HEK293 (cell line): ENCODE results near the gene HSD17B10.
A peak's percentile ranks its signal among the peaks of the same experiment; 100 is the strongest.

Source experiments
- GLI4 ChIP-seq: fragments of 450-650 bp; formaldehyde crosslinking; IDR thresholded peaks from 2 replicates; pipeline ENCODE4 v1.5.1; 2016; ENCODE audit warnings: missing biosample characterization, missing genetic modification characterization
- GLIS1 ChIP-seq: fragments of 450-650 bp; formaldehyde crosslinking; IDR thresholded peaks from 2 replicates; pipeline ENCODE4 v1.5.1; 2016; ENCODE audit warnings: missing biosample characterization, missing genetic modification characterization
- GLIS2 ChIP-seq: fragments of 450-650 bp; formaldehyde crosslinking; IDR thresholded peaks from 2 replicates; pipeline ENCODE4 v1.5.1; 2016; ENCODE audit warnings: missing biosample characterization, missing genetic modification characterization
- HOXA7 ChIP-seq: sonication (generic); formaldehyde crosslinking; IDR thresholded peaks from 2 replicates; pipeline ENCODE4 v1.8.1; 2022; ENCODE audit warnings: missing genetic modification reagents, borderline replicate concordance
- IKZF3 ChIP-seq: fragments of 450-650 bp; IDR thresholded peaks from 2 replicates; pipeline ENCODE4 v1.5.0; 2018; ENCODE audit warnings: missing biosample characterization, mild to moderate bottlenecking, missing genetic modification characterization, moderate library complexity
- KLF16 ChIP-seq: fragments of 450-650 bp; formaldehyde crosslinking; IDR thresholded peaks from 2 replicates; pipeline ENCODE4 v1.5.1; 2017; ENCODE audit warnings: missing biosample characterization, missing genetic modification characterization
- MEIS1 ChIP-seq: sonication (generic); formaldehyde crosslinking; IDR thresholded peaks from 2 replicates; pipeline ENCODE4 v1.8.1; 2022; ENCODE audit warnings: missing genetic modification reagents, mild to moderate bottlenecking, borderline replicate concordance
- MYNN ChIP-seq: fragments of 450-650 bp; formaldehyde crosslinking; IDR thresholded peaks from 2 replicates; pipeline ENCODE4 v1.5.1; 2016; ENCODE audit warnings: missing biosample characterization, missing genetic modification characterization, borderline replicate concordance
- OSR2 ChIP-seq: fragments of 450-650 bp; formaldehyde crosslinking; IDR thresholded peaks from 2 replicates; pipeline ENCODE4 v1.5.1; 2016; ENCODE audit warnings: missing biosample characterization, missing genetic modification characterization
- OVOL3 ChIP-seq: fragments of 450-650 bp; formaldehyde crosslinking; IDR thresholded peaks from 2 replicates; pipeline ENCODE4 v1.5.1; 2016; ENCODE audit warnings: missing biosample characterization, missing genetic modification characterization
- PRDM1 ChIP-seq: fragments of 450-650 bp; formaldehyde crosslinking; IDR thresholded peaks from 2 replicates; pipeline ENCODE4; 2016; ENCODE audit warnings: missing biosample characterization, missing genetic modification characterization
- SP2 ChIP-seq: fragments of 450-650 bp; formaldehyde crosslinking; IDR thresholded peaks from 2 replicates; pipeline ENCODE4 v1.5.1; 2016; ENCODE audit warnings: missing biosample characterization, missing genetic modification characterization
- WT1 ChIP-seq: fragments of 450-650 bp; formaldehyde crosslinking; IDR thresholded peaks from 2 replicates; pipeline ENCODE4 v1.5.1; 2016; ENCODE audit warnings: missing biosample characterization, missing genetic modification characterization
- YY2 ChIP-seq: fragments of 450-650 bp; formaldehyde crosslinking; IDR thresholded peaks from 2 replicates; pipeline ENCODE4 v1.5.1; 2016; ENCODE audit warnings: missing biosample characterization, missing genetic modification characterization
- ZBTB1 ChIP-seq: fragments of 450-650 bp; formaldehyde crosslinking; IDR thresholded peaks from 2 replicates; pipeline ENCODE4 v1.5.1; 2016; ENCODE audit warnings: missing biosample characterization, missing genetic modification characterization
- ZEB2 ChIP-seq: fragments of 450-650 bp; formaldehyde crosslinking; IDR thresholded peaks from 2 replicates; pipeline ENCODE4 v1.5.1; 2016; ENCODE audit warnings: missing biosample characterization, missing genetic modification characterization
- ZNF211 ChIP-seq: fragments of 450-650 bp; formaldehyde crosslinking; IDR thresholded peaks from 2 replicates; pipeline ENCODE4 v1.5.1; 2016; ENCODE audit warnings: low read depth, missing biosample characterization, missing genetic modification characterization
- ZNF24 ChIP-seq: fragments of 450-650 bp; formaldehyde crosslinking; IDR thresholded peaks from 2 replicates; pipeline ENCODE4 v1.5.1; 2016; ENCODE audit warnings: missing biosample characterization, missing genetic modification characterization
- ZNF341 ChIP-seq: fragments of 450-650 bp; formaldehyde crosslinking; IDR thresholded peaks from 2 replicates; pipeline ENCODE4; 2016; ENCODE audit warnings: low read depth, missing biosample characterization, missing genetic modification characterization
- ZNF416 ChIP-seq: fragments of 450-650 bp; formaldehyde crosslinking; IDR thresholded peaks from 2 replicates; pipeline ENCODE4 v1.5.1; 2016; ENCODE audit warnings: missing biosample characterization, missing genetic modification characterization
- ZNF514 ChIP-seq: fragments of 450-650 bp; formaldehyde crosslinking; IDR thresholded peaks from 2 replicates; pipeline ENCODE4 v1.5.1; 2016; ENCODE audit warnings: missing biosample characterization, missing genetic modification characterization
- ZNF561 ChIP-seq: fragments of 450-650 bp; IDR thresholded peaks from 2 replicates; pipeline ENCODE4 v1.5.1; 2018; ENCODE audit warnings: missing biosample characterization, missing genetic modification characterization, borderline replicate concordance
- ZNF571 ChIP-seq: fragments of 450-650 bp; formaldehyde crosslinking; IDR thresholded peaks from 2 replicates; pipeline ENCODE4 v1.5.0; 2017; ENCODE audit warnings: missing biosample characterization, missing genetic modification characterization
- ZNF621 ChIP-seq: fragments of 450-650 bp; formaldehyde crosslinking; IDR thresholded peaks from 2 replicates; pipeline ENCODE4 v1.5.1; 2017; ENCODE audit warnings: missing biosample characterization, missing genetic modification characterization
- ZNF623 ChIP-seq: fragments of 450-650 bp; formaldehyde crosslinking; IDR thresholded peaks from 2 replicates; pipeline ENCODE4 v1.5.1; 2016; ENCODE audit warnings: missing biosample characterization, missing genetic modification characterization
- ZNF654 ChIP-seq: fragments of 450-650 bp; formaldehyde crosslinking; IDR thresholded peaks from 2 replicates; pipeline ENCODE4 v1.5.1; 2016; ENCODE audit warnings: low read depth, missing biosample characterization, missing genetic modification characterization
- ZNF670 ChIP-seq: fragments of 450-650 bp; formaldehyde crosslinking; IDR thresholded peaks from 2 replicates; pipeline ENCODE4 v1.5.1; 2016; ENCODE audit warnings: missing biosample characterization, missing genetic modification characterization, low read depth
- ZNF677 ChIP-seq: fragments of 450-650 bp; IDR thresholded peaks from 2 replicates; pipeline ENCODE4 v1.5.0; 2018; ENCODE audit warnings: missing biosample characterization, mild to moderate bottlenecking, missing genetic modification characterization, moderate library complexity
- ZNF707 ChIP-seq: fragments of 450-650 bp; formaldehyde crosslinking; IDR thresholded peaks from 2 replicates; pipeline ENCODE4 v1.5.1; 2016; ENCODE audit warnings: missing biosample characterization, missing genetic modification characterization
- ZNF785 ChIP-seq: fragments of 450-650 bp; formaldehyde crosslinking; IDR thresholded peaks from 2 replicates; pipeline ENCODE4 v1.5.1; 2016; ENCODE audit warnings: missing biosample characterization, missing genetic modification characterization
- ZNF843 ChIP-seq: fragments of 450-650 bp; formaldehyde crosslinking; IDR thresholded peaks from 2 replicates; pipeline ENCODE4 v1.5.1; 2016; ENCODE audit warnings: missing biosample characterization, missing genetic modification characterization
- TF ChIP-seq, protein P1 (sequence below): fragments of 450-650 bp; formaldehyde crosslinking; optimal IDR thresholded peaks from 2 replicates; pipeline ENCODE3; 2016; ENCODE audit warnings: missing biosample characterization, mild to moderate bottlenecking, missing genetic modification characterization
- TF ChIP-seq, protein P2 (sequence below): fragments of 450-650 bp; formaldehyde crosslinking; IDR thresholded peaks from 2 replicates; pipeline ENCODE4 v1.5.1; 2017; ENCODE audit warnings: missing biosample characterization, missing genetic modification characterization
- TF ChIP-seq, protein P3 (sequence below): fragments of 450-650 bp; formaldehyde crosslinking; IDR thresholded peaks from 2 replicates; pipeline ENCODE4 v1.5.1; 2017; ENCODE audit warnings: missing biosample characterization, mild to moderate bottlenecking, missing genetic modification characterization, moderate library complexity
- TF ChIP-seq, protein P4 (sequence below): fragments of 450-650 bp; formaldehyde crosslinking; IDR thresholded peaks from 2 replicates; pipeline ENCODE4 v1.5.1; 2016; ENCODE audit warnings: missing biosample characterization, missing genetic modification characterization, low read depth

Gene HSD17B10

DNA sequence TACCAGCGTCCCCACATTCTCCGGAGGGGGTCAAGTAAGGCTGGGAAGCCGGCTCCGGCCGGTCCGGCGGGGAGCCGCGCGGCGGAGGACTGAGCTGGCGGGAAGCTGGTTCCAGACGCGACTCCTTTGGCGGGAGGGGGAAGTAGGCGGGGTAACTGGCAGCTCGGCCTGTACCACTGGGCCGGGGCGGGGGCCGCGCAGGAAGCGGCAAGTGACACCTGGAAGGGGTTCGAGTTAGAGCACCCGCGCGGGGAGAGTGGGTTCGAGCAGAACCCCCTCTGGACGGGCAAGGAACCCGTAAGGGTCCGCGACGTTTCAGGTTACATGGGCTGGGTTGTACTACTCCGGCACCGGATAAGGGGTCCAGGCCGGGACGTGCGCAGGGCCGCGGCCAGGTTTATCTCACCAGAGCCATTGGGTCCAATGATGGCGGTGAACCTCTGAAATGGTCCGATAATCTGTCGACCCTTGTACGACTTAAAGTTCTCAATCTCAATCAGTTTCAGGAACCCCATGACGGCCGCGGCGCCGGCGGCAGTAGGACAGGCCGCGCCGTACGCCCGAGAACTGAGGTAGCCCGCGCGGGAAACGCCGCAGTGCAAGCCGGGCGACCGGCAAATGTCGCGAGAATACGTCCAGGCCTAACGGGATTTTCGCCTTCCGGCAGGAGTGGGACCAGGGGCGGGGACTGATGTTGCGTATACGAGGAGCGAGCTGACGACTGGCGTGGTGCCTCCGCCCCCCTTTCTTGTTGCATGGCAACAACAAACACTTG, 11.9 kb downstream of the HSD17B10 start, which contains the start of gene SMC1A (continued):
- TF ChIP-seq MYNN (tag by site-specific recombination) = no peak
- no peak; the same call in 1 of the 2 replicates for TF ChIP-seq OVOL3 (tag by site-specific recombination)
- no peak for TF ChIP-seq ZNF670 (tag by site-specific recombination)
- TF ChIP-seq ZNF623 (tag by site-specific recombination) = peak; percentile 37
- TF ChIP-seq, protein P1, sequence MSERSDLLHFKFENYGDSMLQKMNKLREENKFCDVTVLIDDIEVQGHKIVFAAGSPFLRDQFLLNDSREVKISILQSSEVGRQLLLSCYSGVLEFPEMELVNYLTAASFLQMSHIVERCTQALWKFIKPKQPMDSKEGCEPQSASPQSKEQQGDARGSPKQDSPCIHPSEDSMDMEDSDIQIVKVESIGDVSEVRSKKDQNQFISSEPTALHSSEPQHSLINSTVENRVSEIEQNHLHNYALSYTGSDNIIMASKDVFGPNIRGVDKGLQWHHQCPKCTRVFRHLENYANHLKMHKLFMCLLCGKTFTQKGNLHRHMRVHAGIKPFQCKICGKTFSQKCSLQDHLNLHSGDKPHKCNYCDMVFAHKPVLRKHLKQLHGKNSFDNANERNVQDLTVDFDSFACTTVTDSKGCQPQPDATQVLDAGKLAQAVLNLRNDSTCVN (tag by site-specific recombination) = peak; percentile 82
- TF ChIP-seq GLIS2 = peak; percentile 91
- TF ChIP-seq ZNF571 = no peak
- TF ChIP-seq, protein P2, sequence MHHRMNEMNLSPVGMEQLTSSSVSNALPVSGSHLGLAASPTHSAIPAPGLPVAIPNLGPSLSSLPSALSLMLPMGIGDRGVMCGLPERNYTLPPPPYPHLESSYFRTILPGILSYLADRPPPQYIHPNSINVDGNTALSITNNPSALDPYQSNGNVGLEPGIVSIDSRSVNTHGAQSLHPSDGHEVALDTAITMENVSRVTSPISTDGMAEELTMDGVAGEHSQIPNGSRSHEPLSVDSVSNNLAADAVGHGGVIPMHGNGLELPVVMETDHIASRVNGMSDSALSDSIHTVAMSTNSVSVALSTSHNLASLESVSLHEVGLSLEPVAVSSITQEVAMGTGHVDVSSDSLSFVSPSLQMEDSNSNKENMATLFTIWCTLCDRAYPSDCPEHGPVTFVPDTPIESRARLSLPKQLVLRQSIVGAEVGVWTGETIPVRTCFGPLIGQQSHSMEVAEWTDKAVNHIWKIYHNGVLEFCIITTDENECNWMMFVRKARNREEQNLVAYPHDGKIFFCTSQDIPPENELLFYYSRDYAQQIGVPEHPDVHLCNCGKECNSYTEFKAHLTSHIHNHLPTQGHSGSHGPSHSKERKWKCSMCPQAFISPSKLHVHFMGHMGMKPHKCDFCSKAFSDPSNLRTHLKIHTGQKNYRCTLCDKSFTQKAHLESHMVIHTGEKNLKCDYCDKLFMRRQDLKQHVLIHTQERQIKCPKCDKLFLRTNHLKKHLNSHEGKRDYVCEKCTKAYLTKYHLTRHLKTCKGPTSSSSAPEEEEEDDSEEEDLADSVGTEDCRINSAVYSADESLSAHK = peak; percentile 65; the same call in 1 of the 2 replicates
- TF ChIP-seq GLI4 (tag by site-specific recombination) = peak; percentile 59; the same call in 1 of the 2 replicates
- TF ChIP-seq ZNF843 = peak; percentile 85
- TF ChIP-seq ZEB2 (tag by site-specific recombination) = peak; percentile 97
- TF ChIP-seq ZNF211 (tag by site-specific recombination) = no peak
- TF ChIP-seq ZBTB1 = no peak
- TF ChIP-seq, protein P3, sequence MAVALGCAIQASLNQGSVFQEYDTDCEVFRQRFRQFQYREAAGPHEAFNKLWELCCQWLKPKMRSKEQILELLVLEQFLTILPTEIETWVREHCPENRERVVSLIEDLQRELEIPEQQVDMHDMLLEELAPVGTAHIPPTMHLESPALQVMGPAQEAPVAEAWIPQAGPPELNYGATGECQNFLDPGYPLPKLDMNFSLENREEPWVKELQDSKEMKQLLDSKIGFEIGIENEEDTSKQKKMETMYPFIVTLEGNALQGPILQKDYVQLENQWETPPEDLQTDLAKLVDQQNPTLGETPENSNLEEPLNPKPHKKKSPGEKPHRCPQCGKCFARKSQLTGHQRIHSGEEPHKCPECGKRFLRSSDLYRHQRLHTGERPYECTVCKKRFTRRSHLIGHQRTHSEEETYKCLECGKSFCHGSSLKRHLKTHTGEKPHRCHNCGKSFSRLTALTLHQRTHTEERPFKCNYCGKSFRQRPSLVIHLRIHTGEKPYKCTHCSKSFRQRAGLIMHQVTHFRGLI (tag by site-specific recombination) = peak; percentile 43; the same call in 1 of the 2 replicates
- TF ChIP-seq MEIS1 (CRISPR knock-in tag) = 0 out of 2 replicates have a peak, but pooled peaks have one; percentile 14
- peak; percentile 67 for TF ChIP-seq IKZF3 (tag by site-specific recombination)
- TF ChIP-seq ZNF341 (tag by site-specific recombination) = peak; percentile 89
- no peak for TF ChIP-seq ZNF785
- no peak for TF ChIP-seq ZNF621 (tag by site-specific recombination)
- TF ChIP-seq, protein P4, sequence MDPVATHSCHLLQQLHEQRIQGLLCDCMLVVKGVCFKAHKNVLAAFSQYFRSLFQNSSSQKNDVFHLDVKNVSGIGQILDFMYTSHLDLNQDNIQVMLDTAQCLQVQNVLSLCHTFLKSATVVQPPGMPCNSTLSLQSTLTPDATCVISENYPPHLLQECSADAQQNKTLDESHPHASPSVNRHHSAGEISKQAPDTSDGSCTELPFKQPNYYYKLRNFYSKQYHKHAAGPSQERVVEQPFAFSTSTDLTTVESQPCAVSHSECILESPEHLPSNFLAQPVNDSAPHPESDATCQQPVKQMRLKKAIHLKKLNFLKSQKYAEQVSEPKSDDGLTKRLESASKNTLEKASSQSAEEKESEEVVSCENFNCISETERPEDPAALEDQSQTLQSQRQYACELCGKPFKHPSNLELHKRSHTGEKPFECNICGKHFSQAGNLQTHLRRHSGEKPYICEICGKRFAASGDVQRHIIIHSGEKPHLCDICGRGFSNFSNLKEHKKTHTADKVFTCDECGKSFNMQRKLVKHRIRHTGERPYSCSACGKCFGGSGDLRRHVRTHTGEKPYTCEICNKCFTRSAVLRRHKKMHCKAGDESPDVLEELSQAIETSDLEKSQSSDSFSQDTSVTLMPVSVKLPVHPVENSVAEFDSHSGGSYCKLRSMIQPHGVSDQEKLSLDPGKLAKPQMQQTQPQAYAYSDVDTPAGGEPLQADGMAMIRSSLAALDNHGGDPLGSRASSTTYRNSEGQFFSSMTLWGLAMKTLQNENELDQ (tag by site-specific recombination) = no peak
- TF ChIP-seq ZNF416 (tag by site-specific recombination) = no peak
- peak; percentile 81 for TF ChIP-seq GLIS1 (tag by site-specific recombination)
- no peak for TF ChIP-seq ZNF707 (tag by site-specific recombination)
- peak; percentile 39; the same call in 1 of the 2 replicates for TF ChIP-seq ZNF677 (tag by site-specific recombination)
- peak; percentile 73 for TF ChIP-seq KLF16 (tag by site-specific recombination)
- TF ChIP-seq YY2 = no peak; the same call in 1 of the 2 replicates
- TF ChIP-seq HOXA7 = no peak
- TF ChIP-seq PRDM1 = no peak
- TF ChIP-seq ZNF24 (tag by site-specific recombination) = peak; percentile 91
- TF ChIP-seq ZNF561 (tag by site-specific recombination) = peak; percentile 68; the same call in 1 of the 2 replicates
- TF ChIP-seq ZNF514 (tag by site-specific recombination) = no peak
- TF ChIP-seq SP2 = peak; percentile 78
- TF ChIP-seq WT1 (tag by site-specific recombination) = 0 out of 2 replicates have a peak, but pooled peaks have one; percentile 50
- 0 out of 2 replicates have a peak, but pooled peaks have one; percentile 46 for TF ChIP-seq OSR2
- no peak for TF ChIP-seq ZNF654
